IPS-15b (cell line): ENCODE results near the gene FICD.

ENCODE experiments used
- H3K27me3 ChIP-seq: one replicate; pipeline ENCODE4 v1.6.1; 2013; ENCODE audit warnings: low read length; ENCODE audit not compliant: control insufficient read depth, insufficient read depth
- H3K36me3 ChIP-seq: one replicate; pipeline ENCODE4 v1.6.1; 2013; ENCODE audit warnings: low read length; ENCODE audit not compliant: control insufficient read depth, insufficient read depth
- H3K4me1 ChIP-seq: one replicate; pipeline ENCODE4 v1.6.1; 2013; ENCODE audit warnings: mild to moderate bottlenecking, low read length; ENCODE audit not compliant: control insufficient read depth, insufficient read depth
- H3K4me3 ChIP-seq: one replicate; pipeline ENCODE4 v1.5.1; 2013; ENCODE audit warnings: low read depth, low read length
- H3K9ac ChIP-seq: one replicate; pipeline ENCODE4 v1.6.1; 2013; ENCODE audit warnings: low read depth, mild to moderate bottlenecking, low read length
- H3K9me3 ChIP-seq: one replicate; pipeline ENCODE4 v1.6.1; 2013; ENCODE audit warnings: mild to moderate bottlenecking, low read length; ENCODE audit not compliant: control insufficient read depth, insufficient read depth

FICD gene

DNA sequence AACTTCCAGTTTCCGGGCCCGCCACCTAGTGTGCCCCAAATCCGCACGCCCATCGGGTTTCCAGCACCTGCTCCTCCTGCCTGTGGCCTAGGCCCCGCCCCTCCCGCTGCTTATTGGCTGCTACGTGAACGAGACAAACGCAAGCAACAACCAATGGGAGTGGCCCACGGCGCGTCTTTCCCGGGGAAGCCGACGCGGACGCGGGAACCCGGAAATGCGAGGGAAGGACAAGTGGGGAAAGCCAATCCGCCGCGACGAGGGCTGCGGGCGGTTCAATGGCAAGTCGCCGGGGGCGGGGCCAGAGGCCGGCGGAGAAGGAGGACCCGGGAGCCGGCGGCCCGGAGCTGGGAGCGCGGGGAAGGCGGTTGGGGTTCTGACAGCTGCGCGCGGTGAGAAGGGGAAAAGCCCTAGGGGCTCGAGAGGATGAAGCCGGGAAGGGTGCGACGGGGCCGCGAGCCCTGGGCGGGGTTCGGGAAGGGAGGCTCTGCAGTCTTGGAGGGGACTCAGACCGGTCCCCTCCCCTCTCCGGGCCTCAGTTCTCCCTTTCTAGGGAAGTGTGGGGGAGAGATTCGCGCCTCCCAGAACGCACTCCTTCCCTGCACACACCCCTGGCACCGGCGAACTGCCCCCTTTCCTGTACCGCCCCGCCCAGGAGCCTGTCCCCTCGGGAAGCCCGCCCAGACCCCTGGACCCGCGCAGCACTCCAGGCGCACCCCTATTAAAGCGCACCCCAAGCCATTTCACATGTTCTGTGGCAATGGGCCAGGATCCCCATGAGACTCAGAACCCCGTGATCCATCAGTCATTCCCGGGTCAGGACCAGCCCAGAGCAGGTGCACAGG is at the start of gene FICD:
TSS of gene FICD (plus strand) at position 305 of the 842 bp plus-strand sequence. CDS start 1,696 bp downstream, outside the sequence.
- H3K27me3 ChIP-seq, result no peaks in the 10 kb centered on the region
- H3K4me3 ChIP-seq, result peak within 1 kb of the TSS; percentile 81
- H3K36me3 ChIP-seq, result peaks cover 18% of the 10 kb centered on the region
- no peaks in the 10 kb centered on the region for H3K9me3 ChIP-seq
- peaks cover 6% of the 10 kb centered on the region for H3K4me1 ChIP-seq
- H3K9ac ChIP-seq, result peak within 1 kb of the TSS; percentile 70

DNA sequence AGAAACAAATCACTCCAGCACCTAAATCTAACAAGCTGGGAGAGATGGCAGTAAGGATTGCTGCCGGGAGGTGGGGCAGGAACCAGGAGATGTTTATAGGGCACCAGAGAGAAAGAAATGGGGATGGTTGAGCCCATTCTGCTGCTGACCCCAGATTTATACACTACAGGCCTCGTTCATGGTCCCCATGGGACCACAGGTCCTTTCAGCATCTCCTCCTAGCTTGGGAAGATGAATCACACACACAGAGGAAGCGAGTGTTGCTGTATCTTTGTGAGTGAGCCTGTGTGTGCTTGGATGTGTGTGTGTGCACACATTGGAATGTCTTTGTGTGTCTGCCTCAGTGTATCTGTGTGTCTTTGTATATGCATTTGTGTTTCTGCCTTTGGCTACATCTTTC is 49.7 kb upstream of the FICD start:
- no peak overlapping the region for H3K9ac ChIP-seq
- no peaks in the 10 kb centered on the region for H3K36me3 ChIP-seq
- H3K4me3 ChIP-seq, result no peak overlapping the region
- H3K4me1 ChIP-seq, result no peaks in the 10 kb centered on the region
- no peaks in the 10 kb centered on the region for H3K9me3 ChIP-seq
- no peaks in the 10 kb centered on the region for H3K27me3 ChIP-seq

DNA sequence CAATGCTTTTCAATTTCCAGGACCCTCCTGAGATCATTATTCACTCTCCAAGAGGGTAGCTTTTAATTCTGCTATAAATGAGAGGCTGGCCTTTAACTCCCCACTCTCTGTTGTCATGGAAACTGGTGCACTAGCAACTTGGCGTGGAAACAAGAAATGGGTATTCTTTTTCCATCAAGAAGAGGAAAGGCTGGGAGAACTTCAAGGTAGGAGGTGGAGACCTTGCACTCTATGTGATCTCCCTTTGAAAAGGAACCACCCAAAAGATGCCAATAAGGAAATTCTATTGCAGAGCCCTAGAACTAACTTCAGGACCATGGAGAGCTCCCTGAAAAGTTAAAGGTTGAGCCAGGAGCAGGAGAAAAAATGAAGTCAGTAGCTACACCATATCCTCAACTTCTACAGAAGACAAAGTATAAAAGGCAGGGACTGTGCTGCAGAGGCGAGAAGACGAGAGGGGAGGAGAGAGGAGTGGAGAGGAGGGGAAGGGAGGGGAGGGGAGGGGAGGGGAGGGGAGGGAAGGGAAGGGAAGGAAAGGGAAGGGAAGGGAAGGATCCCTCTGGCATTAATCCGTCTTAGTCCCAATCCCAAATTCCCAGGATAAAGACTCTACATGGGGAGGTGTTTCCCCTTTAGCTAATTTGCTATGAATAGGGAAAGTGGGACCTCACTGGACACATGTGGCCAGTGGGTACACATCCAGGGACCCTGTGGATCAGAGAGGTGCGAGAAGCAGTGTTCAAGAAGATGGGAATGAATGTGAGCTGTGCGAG is 46.7 kb upstream of the FICD start:
- H3K36me3 ChIP-seq, result no peaks in the 10 kb centered on the region
- H3K4me3 ChIP-seq, result no peak overlapping the region
- no peaks in the 10 kb centered on the region for H3K4me1 ChIP-seq
- no peaks in the 10 kb centered on the region for H3K9me3 ChIP-seq
- no peaks in the 10 kb centered on the region for H3K27me3 ChIP-seq
- no peak overlapping the region for H3K9ac ChIP-seq

DNA sequence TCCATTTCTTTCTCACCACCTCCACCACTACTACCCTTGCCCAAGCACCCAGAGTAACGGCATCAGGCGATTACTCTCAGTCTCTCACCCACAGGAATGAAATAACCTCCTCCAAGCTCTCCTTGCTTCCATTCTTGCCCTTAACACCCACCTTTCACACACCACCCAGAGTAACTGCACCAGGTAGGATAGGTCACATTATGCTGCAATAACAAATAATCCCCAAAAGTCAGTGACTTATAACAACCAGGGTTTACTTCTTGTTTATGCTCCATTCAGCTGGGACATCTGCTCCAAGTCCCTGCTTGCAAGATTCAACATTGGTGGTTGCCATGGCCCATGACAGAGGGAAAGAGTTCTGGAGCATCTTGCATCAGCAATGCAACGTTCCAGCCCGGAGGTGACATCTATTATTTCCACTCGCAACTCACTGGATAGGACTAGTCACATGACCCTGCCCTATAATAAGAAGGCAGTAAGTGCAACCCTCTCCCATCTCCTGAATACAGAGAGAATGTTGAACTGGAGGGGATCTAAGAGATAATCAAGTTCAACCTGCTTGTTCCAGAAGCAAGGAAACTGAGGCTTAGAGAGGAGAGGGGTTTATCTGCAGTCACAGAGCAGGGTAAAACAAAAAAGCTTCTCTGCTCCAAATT is 41.5 kb upstream of the FICD start:
- H3K9ac ChIP-seq, result no peak overlapping the region
- no peaks in the 10 kb centered on the region for H3K9me3 ChIP-seq
- no peaks in the 10 kb centered on the region for H3K4me1 ChIP-seq
- H3K36me3 ChIP-seq, result no peaks in the 10 kb centered on the region
- H3K27me3 ChIP-seq, result no peaks in the 10 kb centered on the region
- H3K4me3 ChIP-seq, result no peak overlapping the region

DNA sequence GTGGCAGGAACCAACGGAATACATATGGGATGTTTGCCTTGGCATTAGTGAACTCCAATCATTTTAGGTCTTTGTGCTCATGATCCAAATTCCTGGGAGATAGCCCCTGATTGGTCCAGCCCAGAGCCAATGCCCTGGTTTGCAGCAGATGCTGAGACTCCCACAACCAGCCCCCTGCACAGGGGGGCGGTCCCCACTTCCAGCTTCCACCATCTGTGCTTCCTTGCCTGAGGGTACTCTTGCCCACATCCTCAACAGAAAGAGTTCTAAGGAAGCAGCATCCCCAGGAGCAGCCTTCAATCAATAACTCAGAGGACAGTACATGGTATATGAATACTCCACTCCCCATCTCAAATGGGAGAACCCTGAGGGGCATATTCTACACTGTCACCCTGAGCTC is 39.7 kb upstream of the FICD start:
- Histone ChIP-seq H3K9me3 (no peaks in the 10 kb centered on the region), H3K4me3 (no peak overlapping the region), H3K36me3 (no peaks in the 10 kb centered on the region), H3K4me1 (no peaks in the 10 kb centered on the region), H3K27me3 (peaks cover under 1% of the 10 kb centered on the region), H3K9ac (no peak overlapping the region)

DNA sequence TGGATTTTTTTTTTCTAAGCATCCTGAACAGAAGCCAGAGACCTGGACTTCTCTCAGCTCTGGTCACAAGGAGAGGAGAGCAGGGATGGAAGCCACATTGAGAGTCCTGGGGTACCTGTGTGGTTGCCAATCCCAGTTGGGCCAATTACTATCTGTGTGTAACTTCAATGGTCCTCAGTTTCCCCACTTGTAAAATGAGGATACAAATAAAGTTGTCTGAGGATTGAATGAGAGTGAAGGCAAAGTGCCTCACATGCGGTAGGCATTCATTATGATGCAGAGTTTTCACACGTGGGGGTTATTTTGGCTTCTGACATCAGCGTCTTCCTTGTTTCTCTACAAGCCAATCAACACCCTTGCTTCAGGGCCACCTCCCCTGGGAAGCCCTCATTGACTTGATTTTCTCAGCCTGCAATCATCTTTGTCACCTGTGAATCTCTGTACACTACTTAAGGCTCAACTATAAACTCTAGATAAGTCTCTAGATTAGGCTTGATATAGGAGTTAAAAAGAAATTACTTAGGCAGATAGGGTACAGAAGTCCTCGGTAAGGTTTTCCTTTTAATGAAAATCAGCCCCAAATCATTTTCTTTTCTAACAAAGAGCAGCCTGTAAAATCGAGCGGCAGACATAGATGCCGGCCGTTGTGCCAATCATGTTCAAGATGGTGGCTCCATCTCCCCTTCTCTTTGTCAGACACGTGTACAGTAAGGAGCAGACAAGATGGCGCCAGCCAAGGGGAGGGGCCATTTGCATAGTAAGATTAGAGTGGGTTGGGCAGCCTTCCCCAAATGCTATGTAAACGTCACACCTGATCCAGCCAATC is 37.8 kb upstream of the FICD start:
- Histone ChIP-seq H3K9me3 (no peaks in the 10 kb centered on the region), H3K27me3 (peaks cover 4% of the 10 kb centered on the region), H3K36me3 (no peaks in the 10 kb centered on the region), H3K9ac (no peak overlapping the region), H3K4me3 (no peak overlapping the region), H3K4me1 (no peaks in the 10 kb centered on the region)

DNA sequence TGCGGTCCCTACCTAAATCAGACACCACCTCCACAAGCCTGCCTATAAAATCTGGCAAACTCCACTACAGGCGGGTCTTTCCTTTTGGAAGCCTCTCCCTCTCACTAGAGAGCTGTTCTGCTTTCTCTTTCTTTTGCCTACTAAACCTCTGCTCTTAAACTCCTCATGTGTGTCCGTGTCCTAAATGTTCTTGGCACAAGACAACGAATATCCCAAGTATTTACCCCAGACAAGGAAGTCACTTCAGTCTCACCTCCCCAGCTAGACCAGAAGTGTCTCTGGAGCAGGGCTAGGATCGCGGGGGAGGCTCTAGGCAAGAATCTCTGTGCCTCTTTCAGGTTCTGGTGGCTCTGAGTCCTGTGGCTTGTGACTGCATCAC is 37.2 kb upstream of the FICD start:
- Histone ChIP-seq H3K4me1 (no peaks in the 10 kb centered on the region), H3K9ac (no peak overlapping the region), H3K36me3 (no peaks in the 10 kb centered on the region), H3K4me3 (no peak overlapping the region), H3K9me3 (no peaks in the 10 kb centered on the region), H3K27me3 (peaks cover 7% of the 10 kb centered on the region)

DNA sequence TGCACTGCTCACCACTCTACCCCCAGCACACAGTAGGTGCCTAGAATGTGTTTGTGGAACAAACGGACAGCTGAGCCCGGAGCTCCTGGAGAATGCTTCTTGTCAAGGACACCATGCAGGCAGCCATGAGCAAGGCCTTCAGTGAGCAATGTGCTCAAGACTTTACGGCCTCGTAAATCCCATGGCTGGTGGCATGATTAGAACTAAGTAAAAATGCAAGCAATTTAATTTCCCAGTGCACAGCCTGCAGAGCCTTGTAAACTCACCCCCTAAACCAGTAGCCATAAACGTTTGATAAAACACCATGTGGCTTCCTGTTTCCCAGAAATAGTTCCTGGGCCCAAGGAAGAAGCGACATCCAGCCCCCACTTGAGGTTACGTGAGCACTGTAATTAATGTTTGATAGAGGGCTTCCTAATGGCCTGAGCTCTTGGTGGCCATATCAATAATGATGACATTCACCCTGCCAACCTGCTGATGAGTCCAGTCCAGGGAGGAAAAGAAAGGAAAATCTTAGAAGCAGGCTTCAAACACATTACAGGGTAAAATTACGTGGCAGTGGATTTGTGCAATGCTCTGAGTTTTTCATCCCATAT is 36.4 kb upstream of the FICD start:
- Histone ChIP-seq H3K4me3 (no peak overlapping the region), H3K9ac (no peak overlapping the region), H3K9me3 (no peaks in the 10 kb centered on the region), H3K4me1 (peaks cover 3% of the 10 kb centered on the region), H3K36me3 (no peaks in the 10 kb centered on the region), H3K27me3 (peaks cover 7% of the 10 kb centered on the region)

DNA sequence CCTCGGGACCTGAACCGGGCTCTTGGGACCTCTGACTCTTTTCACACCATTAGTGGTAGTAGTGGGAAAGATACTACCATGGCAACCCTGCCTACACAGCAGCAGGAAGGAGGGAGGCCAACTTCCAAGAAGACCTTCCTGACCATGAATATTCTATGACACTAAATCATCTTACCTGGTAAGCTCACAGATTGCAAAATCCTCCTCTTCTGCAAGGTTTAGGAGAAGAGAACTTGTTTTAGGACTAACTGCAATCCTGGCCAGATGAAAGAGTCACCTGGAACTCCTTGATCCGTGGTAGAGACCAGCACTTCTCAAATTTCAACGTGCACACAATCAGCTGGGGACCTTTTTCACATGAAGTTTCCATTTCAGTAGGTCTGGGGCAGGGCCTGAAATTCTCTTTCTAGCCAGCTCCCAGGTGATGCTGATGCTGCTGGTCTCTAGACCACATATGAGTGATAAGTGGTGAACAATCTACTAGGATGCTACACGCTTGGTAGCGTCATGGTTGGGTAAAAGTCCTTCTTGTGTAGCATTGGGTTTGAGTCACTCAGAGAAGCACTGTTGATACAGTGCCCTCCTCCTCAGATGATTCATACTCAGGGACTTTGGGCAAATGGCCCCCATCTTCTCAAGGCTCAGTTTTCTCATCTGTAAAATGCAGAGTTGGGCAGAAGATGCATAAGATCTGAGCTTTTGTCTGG is 35.6 kb upstream of the FICD start:
- H3K4me1 ChIP-seq, result peaks cover 3% of the 10 kb centered on the region
- no peak overlapping the region for H3K4me3 ChIP-seq
- H3K9me3 ChIP-seq, result no peaks in the 10 kb centered on the region
- no peak overlapping the region for H3K9ac ChIP-seq
- H3K36me3 ChIP-seq, result no peaks in the 10 kb centered on the region
- H3K27me3 ChIP-seq, result peaks cover 7% of the 10 kb centered on the region

DNA sequence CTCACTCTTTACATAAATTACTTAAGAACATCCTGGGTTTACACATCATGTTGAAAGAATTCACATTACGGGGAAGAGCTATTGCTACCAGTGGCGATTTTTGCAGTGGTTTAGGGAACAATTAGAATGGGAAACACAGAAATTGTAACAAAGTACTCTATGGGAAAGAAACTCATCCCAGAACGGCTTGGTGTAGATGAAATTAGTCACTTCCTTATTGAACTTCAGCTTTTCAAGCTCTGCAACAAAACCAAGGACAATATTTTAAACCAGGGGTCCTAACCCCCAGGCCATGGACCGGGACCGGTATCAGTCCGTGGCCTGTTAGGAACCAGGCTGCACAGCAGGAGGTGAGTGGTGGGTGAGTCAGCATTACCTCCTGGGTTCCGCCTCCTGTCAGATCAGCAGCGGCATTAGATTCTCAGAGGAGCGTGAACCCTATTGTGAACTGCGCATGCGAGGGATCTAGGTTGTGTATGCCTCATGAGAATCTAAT is 32.3 kb upstream of the FICD start:
- Histone ChIP-seq H3K36me3 (no peaks in the 10 kb centered on the region), H3K9ac (no peak overlapping the region), H3K4me3 (no peak overlapping the region)

More for the DNA sequence above, 32.3 kb upstream of the FICD start:
- H3K4me1 ChIP-seq, result peaks cover 3% of the 10 kb centered on the region
- H3K27me3 ChIP-seq, result peaks cover 7% of the 10 kb centered on the region
- no peaks in the 10 kb centered on the region for H3K9me3 ChIP-seq
